ENCODE data around the gene LMTK3. TPM values are rescaled to one million over a fixed set of nuclear protein-coding genes. Genes with fewer than 3 reads are reported as not detected.

LMTK3 gene
- total RNA-seq, 1 donor from 2014 or later = 0.32 TPM

GRCh38 chr19:48495396-48495795 is 16.2 kb downstream of the LMTK3 start:
- Mint-ChIP-seq H3K36me3 (ENCODE audit: unreplicated experiment) (no peaks in the 10 kb centered on the region), H3K4me3 (ENCODE audit: unreplicated experiment) (peak overlapping the region; percentile 68), H3K9me3 (ENCODE audit: unreplicated experiment) (no peaks in the 10 kb centered on the region), H3K4me1 (ENCODE audit: unreplicated experiment) (peaks cover 36% of the 10 kb centered on the region), H3K27ac (ENCODE audit: unreplicated experiment) (peak overlapping the region; percentile 34), H3K27me3 (ENCODE audit: unreplicated experiment) (peaks cover 8% of the 10 kb centered on the region)
- no peak for DNase-seq (ENCODE audit: extremely low spot score, unreplicated experiment)
- no peak for TF ChIP-seq CTCF (IDR thresholded peaks at IDR 0.05)

- Mint-ChIP-seq H3K27ac (ENCODE audit: unreplicated experiment) (peak overlapping the region; percentile 56), H3K27me3 (ENCODE audit: unreplicated experiment) (no peaks in the 10 kb centered on the region)
- TF ChIP-seq CTCF (IDR thresholded peaks at IDR 0.05) = no peak
Observed at GRCh38 chr19:48493718-48494401, 17.8 kb downstream of the LMTK3 start.

GRCh38 chr19:48492925-48493717 is 18.5 kb downstream of the LMTK3 start:
- Mint-ChIP-seq H3K27me3 (ENCODE audit: unreplicated experiment) (no peaks in the 10 kb centered on the region), H3K9me3 (ENCODE audit: unreplicated experiment) (no peaks in the 10 kb centered on the region), H3K4me1 (ENCODE audit: unreplicated experiment) (peaks cover 39% of the 10 kb centered on the region), H3K4me3 (ENCODE audit: unreplicated experiment) (peak overlapping the region; percentile 73), H3K36me3 (ENCODE audit: unreplicated experiment) (no peaks in the 10 kb centered on the region), H3K27ac (ENCODE audit: unreplicated experiment) (peak overlapping the region; percentile 82)
- peak; percentile 98 for DNase-seq (ENCODE audit: extremely low spot score, unreplicated experiment)
- no peak for TF ChIP-seq CTCF (IDR thresholded peaks at IDR 0.05)

More at GRCh38 chr19:48493718-48494401, 17.8 kb downstream of the LMTK3 start:
- DNase-seq (ENCODE audit: extremely low spot score, unreplicated experiment) = no peak
- no peaks in the 10 kb centered on the region for H3K36me3 Mint-ChIP-seq (ENCODE audit: unreplicated experiment)
- no peaks in the 10 kb centered on the region for H3K9me3 Mint-ChIP-seq (ENCODE audit: unreplicated experiment)
- H3K4me3 Mint-ChIP-seq (ENCODE audit: unreplicated experiment) = peak overlapping the region; percentile 73
- H3K4me1 Mint-ChIP-seq (ENCODE audit: unreplicated experiment) = peaks cover 33% of the 10 kb centered on the region

GRCh38 chr19:48491793-48492123 is 19.9 kb downstream of the LMTK3 start:
- Mint-ChIP-seq H3K27ac (ENCODE audit: unreplicated experiment) (no peak overlapping the region), H3K4me1 (ENCODE audit: unreplicated experiment) (peaks cover 48% of the 10 kb centered on the region), H3K36me3 (ENCODE audit: unreplicated experiment) (no peaks in the 10 kb centered on the region), H3K4me3 (ENCODE audit: unreplicated experiment) (no peak overlapping the region), H3K27me3 (ENCODE audit: unreplicated experiment) (no peaks in the 10 kb centered on the region), H3K9me3 (ENCODE audit: unreplicated experiment) (no peaks in the 10 kb centered on the region)
- TF ChIP-seq CTCF (IDR thresholded peaks at IDR 0.05) = no peak
- DNase-seq (ENCODE audit: extremely low spot score, unreplicated experiment) = no peak

Data from osteocyte (in vitro differentiated cells).